Cardiac fibroblast (primary cell): ENCODE results near the gene C1orf115.

Source experiments
- DNase-seq, 2 donors: peaks; one replicate each; pipeline versions ENCODE4 v3.0.0 to v3.0.0-alpha.2; 2010; ENCODE audit warnings: low read depth in 2 of 2
- H3K4me3 ChIP-seq, 2 donors: replicated peaks in 1 of 2; 1 replicate in 1 of 2; 2 replicates in 1 of 2; pipeline ENCODE4 v1.5.1; 2011; ENCODE audit warnings: low read depth in 2 of 2, low read length in 2 of 2, mild to moderate bottlenecking in 2 of 2, moderate library complexity in 1 of 2
- TF ChIP-seq, protein P1 (sequence below): IDR thresholded peaks from one replicate; pipeline ENCODE4 v1.5.1; 2011; ENCODE audit warnings: low read depth, mild to moderate bottlenecking, low read length, inconsistent platforms

The C1orf115 gene

DNA sequence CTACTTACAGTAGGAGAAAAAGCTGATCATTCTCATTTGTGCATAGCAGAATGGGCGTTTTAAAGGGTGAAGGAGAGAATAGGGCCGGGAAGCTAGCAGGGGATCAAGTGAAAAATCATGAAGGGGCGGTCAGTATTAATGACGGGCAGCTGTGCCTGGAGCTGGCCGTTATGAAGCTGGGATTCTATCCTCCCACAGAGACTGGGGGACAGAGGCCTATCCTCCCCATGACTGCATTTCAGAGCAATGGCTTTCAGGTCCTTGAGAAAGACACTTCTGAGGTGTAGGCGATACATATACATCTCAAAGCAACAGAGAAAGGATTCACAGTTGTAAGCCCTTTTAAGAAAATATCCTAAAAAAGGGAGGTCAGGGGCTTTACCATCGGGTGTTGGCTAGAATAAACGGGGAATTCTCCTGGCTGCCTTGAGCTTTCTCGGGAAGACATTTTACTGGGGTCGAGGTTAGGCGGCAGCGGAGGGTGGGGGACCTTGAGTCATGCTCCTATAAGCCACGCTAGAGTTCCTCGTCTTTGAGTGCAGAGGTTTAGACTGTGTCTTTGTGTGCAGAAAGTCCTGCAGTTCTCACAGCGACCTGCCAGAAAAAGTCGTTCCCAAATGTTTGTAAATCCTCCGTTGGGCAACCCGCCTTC lies 57.4 kb downstream of the C1orf115 start:
- TF ChIP-seq, protein P1, sequence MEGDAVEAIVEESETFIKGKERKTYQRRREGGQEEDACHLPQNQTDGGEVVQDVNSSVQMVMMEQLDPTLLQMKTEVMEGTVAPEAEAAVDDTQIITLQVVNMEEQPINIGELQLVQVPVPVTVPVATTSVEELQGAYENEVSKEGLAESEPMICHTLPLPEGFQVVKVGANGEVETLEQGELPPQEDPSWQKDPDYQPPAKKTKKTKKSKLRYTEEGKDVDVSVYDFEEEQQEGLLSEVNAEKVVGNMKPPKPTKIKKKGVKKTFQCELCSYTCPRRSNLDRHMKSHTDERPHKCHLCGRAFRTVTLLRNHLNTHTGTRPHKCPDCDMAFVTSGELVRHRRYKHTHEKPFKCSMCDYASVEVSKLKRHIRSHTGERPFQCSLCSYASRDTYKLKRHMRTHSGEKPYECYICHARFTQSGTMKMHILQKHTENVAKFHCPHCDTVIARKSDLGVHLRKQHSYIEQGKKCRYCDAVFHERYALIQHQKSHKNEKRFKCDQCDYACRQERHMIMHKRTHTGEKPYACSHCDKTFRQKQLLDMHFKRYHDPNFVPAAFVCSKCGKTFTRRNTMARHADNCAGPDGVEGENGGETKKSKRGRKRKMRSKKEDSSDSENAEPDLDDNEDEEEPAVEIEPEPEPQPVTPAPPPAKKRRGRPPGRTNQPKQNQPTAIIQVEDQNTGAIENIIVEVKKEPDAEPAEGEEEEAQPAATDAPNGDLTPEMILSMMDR = no peak
- H3K4me3 ChIP-seq = peak overlapping the region; percentile 73 to 77

DNA sequence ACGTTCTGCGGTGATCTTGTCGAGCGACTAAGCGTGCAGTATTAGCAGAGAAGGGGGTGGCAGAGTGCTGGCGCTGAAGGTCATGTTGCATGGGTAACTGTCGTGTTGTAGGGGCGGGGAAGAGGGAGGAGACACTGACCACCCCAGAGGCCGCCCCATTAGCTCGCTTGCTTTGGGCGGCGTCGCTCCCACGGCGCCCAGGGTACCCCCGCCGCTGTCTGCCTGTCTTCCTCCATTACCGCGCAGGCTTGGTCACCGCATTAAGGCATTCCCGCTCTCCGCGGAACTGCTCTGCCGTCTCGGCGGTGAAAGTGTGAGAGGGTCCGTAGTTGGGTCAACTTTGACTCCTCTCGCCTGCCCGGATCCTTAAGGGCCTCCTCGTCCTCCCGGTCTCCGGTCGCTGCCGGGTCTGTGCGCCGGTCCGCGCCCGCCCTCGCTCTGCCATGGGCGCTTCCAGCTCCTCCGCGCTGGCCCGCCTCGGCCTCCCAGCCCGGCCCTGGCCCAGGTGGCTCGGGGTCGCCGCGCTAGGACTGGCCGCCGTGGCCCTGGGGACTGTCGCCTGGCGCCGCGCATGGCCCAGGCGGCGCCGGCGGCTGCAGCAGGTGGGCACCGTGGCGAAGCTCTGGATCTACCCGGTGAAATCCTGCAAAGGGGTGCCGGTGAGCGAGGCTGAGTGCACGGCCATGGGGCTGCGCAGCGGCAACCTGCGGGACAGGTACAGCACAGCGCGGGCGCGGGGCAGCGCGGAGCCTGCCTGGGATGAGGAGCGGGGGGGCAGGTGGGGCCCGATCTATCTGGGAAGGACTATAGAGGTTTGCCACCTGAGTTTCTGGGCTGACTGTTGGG lies 58.1 kb downstream of the C1orf115 start, which contains the start of gene MTARC2:
Gene MTARC2 (plus strand): TSS at position 234 of the 846 bp plus-strand sequence. CDS start 210 bp downstream, at position 444.
- peak within 1 kb of the TSS; percentile 73 to 77 for H3K4me3 ChIP-seq
- DNase-seq = peak; percentile 71 to 80
- TF ChIP-seq, protein P1 = no peak

More for the DNA sequence above, 57.4 kb downstream of the C1orf115 start:
- DNase-seq = no peak
